HepG2 (cell line): ENCODE measurements around the gene PEX5L. TPM values are rescaled to one million over a fixed set of nuclear protein-coding genes. Genes with fewer than 3 reads are reported as not detected.
A peak's percentile ranks its signal among the peaks of the same experiment; 100 is the strongest.

Source experiments
- ATAC-seq: fragments of 200-7000 bp; cut with Tn5 transposase; 3 replicates; pipeline ENCODE4 v1.9.1; 2020; ENCODE audit warnings: mild to moderate bottlenecking, moderate library complexity
- BruUV-seq: library from RNA; stranded (reverse); fragments of 400-500 nt; replicated peaks from 2 replicates; lab custom pipeline; 2021; lab: Mats Ljungman, UMichigan
- CTCF ChIA-PET: fragments of 300-600 bp; formaldehyde crosslinking; extraction: SDS; loops from one replicate; lab custom pipeline; 2021; ENCODE audit warnings: low total read pairs, inconsistent platforms, low intra/inter-chr PET ratio; lab: Yijun Ruan, JAX
- POLR2A ChIA-PET: fragments of 350-600 bp; sonication (Branson Sonifier 250); formaldehyde crosslinking; loops from one replicate; lab custom pipeline; 2020; ENCODE audit warnings: antibody characterized with exemption, inconsistent platforms; lab: Yijun Ruan, JAX
- DNase-seq: peaks from one replicate; pipeline ENCODE4 v3.0.0-alpha.2; 2015; ENCODE audit warnings: low spot score
- FAIRE-seq: peaks from 3 replicates; lab custom pipeline; 2011; peaks lifted over from hg19 to GRCh38; lab: Jason Lieb, UNC
- H2AFZ ChIP-seq: one replicate; pipeline ENCODE4 v1.6.1; 2011; ENCODE audit warnings: low read length, inconsistent platforms
- H3K27ac ChIP-seq: fragments of 300-600 bp; 3 replicates; pipeline ENCODE4 v1.8.0; 2011; ENCODE audit warnings: mixed run types, mild to moderate bottlenecking, mixed read lengths, low read length, inconsistent platforms; ENCODE audit not compliant: insufficient read depth; ENCODE audit errors: extremely low read length
- H3K27me3 ChIP-seq, 2 experiments: fragments of 200-600 bp in 1 of 2; 2 replicates in 1 of 2; 3 replicates in 1 of 2; pipeline versions ENCODE4 v1.6.0 to v1.8.0; 2011; ENCODE audit warnings: low read length in 2 of 2, mild to moderate bottlenecking in 2 of 2, moderate library complexity in 2 of 2, inconsistent platforms in 1 of 2; ENCODE audit not compliant: insufficient read depth in 2 of 2, control insufficient read depth in 1 of 2
- H3K36me3 ChIP-seq, 2 experiments: fragments of 200-600 bp in 1 of 2; replicated peaks in 1 of 2; 2 replicates in 1 of 2; 3 replicates in 1 of 2; pipeline versions ENCODE4 v1.5.1 to v1.8.0; 2011; ENCODE audit warnings: low read length in 2 of 2, inconsistent platforms in 1 of 2; ENCODE audit not compliant: insufficient read depth in 2 of 2, control insufficient read depth in 1 of 2
- H3K4me1 ChIP-seq: 2 replicates; pipeline ENCODE4 v1.5.1; 2012; ENCODE audit warnings: low read length, inconsistent platforms; ENCODE audit not compliant: insufficient read depth
- H3K4me2 ChIP-seq: 2 replicates; pipeline ENCODE4 v1.6.0; 2011; ENCODE audit warnings: low read depth, low read length, inconsistent platforms
- H3K4me3 ChIP-seq, 3 experiments: fragments of 200-600 bp in 1 of 3; sonication (generic), shearing (Covaris generic) in 1 of 3; replicated peaks in 1 of 3; 2 replicates each; pipeline ENCODE4 v1.5.1; 2011 to 2016; ENCODE audit warnings: low read length in 3 of 3, inconsistent platforms in 2 of 3, low read depth in 2 of 3, mild to moderate bottlenecking in 2 of 3, control low read depth in 1 of 3, mixed read lengths in 1 of 3; ENCODE audit not compliant: insufficient read depth in 1 of 3
- H3K79me2 ChIP-seq: one replicate; pipeline ENCODE4 v1.6.1; 2011; ENCODE audit warnings: low read length, inconsistent platforms; ENCODE audit not compliant: insufficient read depth
- H3K9ac ChIP-seq: 2 replicates; pipeline ENCODE4 v1.6.0; 2011; ENCODE audit warnings: mild to moderate bottlenecking, low read depth, low read length, inconsistent platforms; ENCODE audit not compliant: insufficient read depth
- H3K9me3 ChIP-seq: 2 replicates; pipeline ENCODE4 v1.5.1; 2012; ENCODE audit warnings: mild to moderate bottlenecking, low read length
- H4K20me1 ChIP-seq: 2 replicates; pipeline ENCODE4 v1.6.0; 2011; ENCODE audit warnings: inconsistent platforms, mild to moderate bottlenecking, low read length, moderate library complexity; ENCODE audit not compliant: insufficient read depth
- BATF2 ChIP-seq: sonication (generic); formaldehyde crosslinking; IDR thresholded peaks from 2 replicates; pipeline ENCODE4 v1.8.0; 2022; ENCODE audit warnings: mild to moderate bottlenecking, missing genetic modification reagents, moderate library complexity
- CBX2 ChIP-seq, 2 experiments: fragments of 200-600 bp in 1 of 2; sonication (generic); formaldehyde crosslinking in 1 of 2; IDR thresholded peaks; 2 replicates each; pipeline versions ENCODE4 v1.7.0 to v1.8.1; 2018 to 2022; ENCODE audit warnings: low read depth in 2 of 2, low read length in 1 of 2, mild to moderate bottlenecking in 1 of 2, missing genetic modification reagents in 1 of 2
- DNMT3B ChIP-seq: conservative IDR thresholded peaks from 2 replicates; pipeline ENCODE4 v1.6.1; 2016; ENCODE audit warnings: missing biosample characterization, control low read depth
- DPF2 ChIP-seq: sonication (generic); formaldehyde crosslinking; IDR thresholded peaks from 2 replicates; pipeline ENCODE4 v1.4.0; 2020; ENCODE audit warnings: mild to moderate bottlenecking, low read depth, missing genetic modification reagents, borderline replicate concordance
- FOSL1 ChIP-seq: sonication (generic); formaldehyde crosslinking; IDR thresholded peaks from 2 replicates; pipeline ENCODE4 v1.9.0; 2021; ENCODE audit warnings: missing genetic modification reagents, borderline replicate concordance
- GZF1 ChIP-seq: sonication (generic); formaldehyde crosslinking; IDR thresholded peaks from 2 replicates; pipeline ENCODE4 v1.5.1; 2020; ENCODE audit warnings: mild to moderate bottlenecking, missing genetic modification reagents
- KLF15 ChIP-seq: sonication (generic); formaldehyde crosslinking; IDR thresholded peaks from 2 replicates; pipeline ENCODE4 v1.8.1; 2023; ENCODE audit warnings: borderline replicate concordance, mild to moderate bottlenecking, inconsistent platforms, missing genetic modification reagents, mixed read lengths
- KLF6 ChIP-seq: IDR thresholded peaks from 2 replicates; pipeline ENCODE4 v1.8.0; 2016; ENCODE audit warnings: missing biosample characterization, missing genetic modification reagents
- MTA1 ChIP-seq: sonication (generic); formaldehyde crosslinking; IDR thresholded peaks from 2 replicates; pipeline ENCODE4 v1.4.0; 2020; ENCODE audit warnings: missing genetic modification reagents, mild to moderate bottlenecking, borderline replicate concordance
- NR2C2 ChIP-seq: sonication (generic); formaldehyde crosslinking; IDR thresholded peaks from 2 replicates; pipeline ENCODE4 v1.4.0; 2020; ENCODE audit warnings: missing genetic modification reagents, mild to moderate bottlenecking, moderate library complexity, borderline replicate concordance
- PBX2 ChIP-seq: IDR thresholded peaks from 2 replicates; pipeline ENCODE4 v1.6.1; 2016; ENCODE audit warnings: control low read depth
- RCOR2 ChIP-seq: IDR thresholded peaks from 2 replicates; pipeline ENCODE4 v1.6.1; 2016; ENCODE audit warnings: missing biosample characterization, missing genetic modification reagents
- SAP130 ChIP-seq: IDR thresholded peaks from 2 replicates; pipeline ENCODE4 v1.6.1; 2016; ENCODE audit warnings: low read depth
- SOX5 ChIP-seq: IDR thresholded peaks from 2 replicates; pipeline ENCODE4 v1.6.1; 2016; ENCODE audit warnings: borderline replicate concordance
- TGIF2 ChIP-seq: IDR thresholded peaks from 2 replicates; pipeline ENCODE4 v1.6.1; 2016; ENCODE audit warnings: control low read depth, missing compliant biosample characterization
- USF2 ChIP-seq, 2 experiments: sonication (generic) in 1 of 2; formaldehyde crosslinking in 1 of 2; IDR thresholded peaks; 2 replicates each; pipeline versions ENCODE4 v1.5.1 to v1.6.1; 2011 to 2020; ENCODE audit warnings: borderline replicate concordance in 1 of 2, low read depth in 1 of 2, low read length in 1 of 2, mild to moderate bottlenecking in 1 of 2, missing genetic modification reagents in 1 of 2, moderate library complexity in 1 of 2
- ZNF704 ChIP-seq: sonication (generic); formaldehyde crosslinking; IDR thresholded peaks from 2 replicates; pipeline ENCODE4 v1.8.1; 2023; ENCODE audit warnings: mild to moderate bottlenecking, inconsistent platforms, moderate library complexity, missing genetic modification reagents, borderline replicate concordance
- ZNF766 ChIP-seq: sonication (generic); formaldehyde crosslinking; IDR thresholded peaks from 2 replicates; pipeline ENCODE4 v1.5.0; 2020; ENCODE audit warnings: missing genetic modification reagents, borderline replicate concordance
- WGBS: methylation state at CpG from one replicate; pipeline ENCODE4 v1.1.6; 2017; ENCODE audit warnings: low lambda C conversion rate; 5-methylcytosine and 5-hydroxymethylcytosine counted together
- in situ Hi-C: cut with HindIII; loops from 2 replicates; pipeline ENCODE4 v1.10.0; 2017; ENCODE audit warnings: low pct_unique_long_range_greater_than_20kb; ENCODE audit not compliant: extremely low pct_ligation_motif_present
- intact Hi-C: fragments of 100-400 bp; cut with micrococcal nuclease; formaldehyde crosslinking; loops from one replicate; pipeline ENCODE4 v1.10.0; 2022; ENCODE audit not compliant: unreplicated experiment
- polyA plus RNA-seq, 8 experiments: library from polyadenylated mRNA; depleted of rRNA in 3 of 8; stranded (reverse) in 7 of 8; unstranded in 1 of 8; fragments of >200 nt; fragmentation: Illumina TruSeq in 4 of 8; extraction: Trizol in 4 of 8; gene quantifications; 2 replicates each; pipeline versions ENCODE4 v1.2.1 to v1.2.3, GENCODE V29; 2011 to 2016; ENCODE audit warnings: low read depth in 4 of 8, missing spikeins in 1 of 8, mixed read lengths in 1 of 8; ENCODE audit not compliant: insufficient read depth in 1 of 8
- total RNA-seq, 5 experiments: library from RNA; depleted of rRNA; stranded (reverse); fragments of >200 nt; fragmentation: Illumina TruSeq; extraction: Trizol; gene quantifications; 2 replicates each; pipeline ENCODE4 v1.2.3, GENCODE V29; 2016; ENCODE audit warnings: low read depth in 1 of 5

The PEX5L gene
- total and polyA plus RNA-seq, 2 of the 13 experiments (the other 11 are each of a cell fraction or from before 2014, with no cell fraction given), result not detected

GRCh38 chr3:179945569-179945968, 91.2 kb downstream of the PEX5L start (continued):
- no peak for TF ChIP-seq SAP130 (CRISPR knock-in tag)
- no peak for TF ChIP-seq GZF1
- no peak for TF ChIP-seq SOX5 (CRISPR knock-in tag)
- TF ChIP-seq KLF6 (CRISPR knock-in tag), result no peak
- TF ChIP-seq FOSL1, result no peak
- no peak for TF ChIP-seq ZNF704 (CRISPR knock-in tag)
- no peak for TF ChIP-seq KLF15 (CRISPR knock-in tag)
- TF ChIP-seq TGIF2 (CRISPR knock-in tag), result no peak
- TF ChIP-seq, all 625 proteins: peak for 0

- Histone ChIP-seq H3K9ac (no peak overlapping the region), H3K4me2 (no peak overlapping the region), H4K20me1 (no peaks in the 10 kb centered on the region), H3K4me3 (no peak overlapping the region), H3K27me3 (no peaks in the 10 kb centered on the region), H3K27ac (no peak overlapping the region), H3K79me2 (no peaks in the 10 kb centered on the region), H2AFZ (no peak overlapping the region), H3K36me3 (no peaks in the 10 kb centered on the region), H3K4me1 (no peaks in the 10 kb centered on the region), H3K9me3 (no peaks in the 10 kb centered on the region)
- ATAC-seq, result no peak
- CTCF ChIA-PET, result no interaction called here
- no peak for FAIRE-seq
- no peak for DNase-seq
- POLR2A ChIA-PET, result no interaction called here
- intact Hi-C loops (no loop called here), in situ Hi-C loops (no loop called here)
- BruUV-seq, result no TSS peak
- 18% methylated on average over 6 of the region's 6 CpGs for WGBS
- TF ChIP-seq MTA1 (CRISPR knock-in tag) (no peak), PBX2 (no peak), USF2 (IDR thresholded peaks at IDR 0.05; ENCODE audit: low read depth, low read length) (0 out of 2 replicates have a peak, but pooled peaks have one; percentile 17), USF2 (CRISPR knock-in tag; IDR thresholded peaks at IDR 0.05; ENCODE audit: borderline replicate concordance) (no peak), DNMT3B (CRISPR knock-in tag) (no peak), NR2C2 (CRISPR knock-in tag) (no peak), CBX2 (IDR thresholded peaks at IDR 0.05; ENCODE audit: low read depth, low read length) (no peak), CBX2 (CRISPR knock-in tag; IDR thresholded peaks at IDR 0.05; ENCODE audit: low read depth) (no peak), BATF2 (no peak), DPF2 (CRISPR knock-in tag) (no peak), RCOR2 (CRISPR knock-in tag) (no peak), ZNF766 (CRISPR knock-in tag) (no peak)
These were observed 93.4 kb downstream of the PEX5L start for GRCh38 chr3:179943117-179943880.
